ENCODE data around the gene PPP6R2.
A peak's percentile ranks its signal among the peaks of the same experiment; 100 is the strongest.

PPP6R2 gene, protein sequence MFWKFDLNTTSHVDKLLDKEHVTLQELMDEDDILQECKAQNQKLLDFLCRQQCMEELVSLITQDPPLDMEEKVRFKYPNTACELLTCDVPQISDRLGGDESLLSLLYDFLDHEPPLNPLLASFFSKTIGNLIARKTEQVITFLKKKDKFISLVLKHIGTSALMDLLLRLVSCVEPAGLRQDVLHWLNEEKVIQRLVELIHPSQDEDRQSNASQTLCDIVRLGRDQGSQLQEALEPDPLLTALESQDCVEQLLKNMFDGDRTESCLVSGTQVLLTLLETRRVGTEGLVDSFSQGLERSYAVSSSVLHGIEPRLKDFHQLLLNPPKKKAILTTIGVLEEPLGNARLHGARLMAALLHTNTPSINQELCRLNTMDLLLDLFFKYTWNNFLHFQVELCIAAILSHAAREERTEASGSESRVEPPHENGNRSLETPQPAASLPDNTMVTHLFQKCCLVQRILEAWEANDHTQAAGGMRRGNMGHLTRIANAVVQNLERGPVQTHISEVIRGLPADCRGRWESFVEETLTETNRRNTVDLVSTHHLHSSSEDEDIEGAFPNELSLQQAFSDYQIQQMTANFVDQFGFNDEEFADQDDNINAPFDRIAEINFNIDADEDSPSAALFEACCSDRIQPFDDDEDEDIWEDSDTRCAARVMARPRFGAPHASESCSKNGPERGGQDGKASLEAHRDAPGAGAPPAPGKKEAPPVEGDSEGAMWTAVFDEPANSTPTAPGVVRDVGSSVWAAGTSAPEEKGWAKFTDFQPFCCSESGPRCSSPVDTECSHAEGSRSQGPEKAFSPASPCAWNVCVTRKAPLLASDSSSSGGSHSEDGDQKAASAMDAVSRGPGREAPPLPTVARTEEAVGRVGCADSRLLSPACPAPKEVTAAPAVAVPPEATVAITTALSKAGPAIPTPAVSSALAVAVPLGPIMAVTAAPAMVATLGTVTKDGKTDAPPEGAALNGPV

DNA sequence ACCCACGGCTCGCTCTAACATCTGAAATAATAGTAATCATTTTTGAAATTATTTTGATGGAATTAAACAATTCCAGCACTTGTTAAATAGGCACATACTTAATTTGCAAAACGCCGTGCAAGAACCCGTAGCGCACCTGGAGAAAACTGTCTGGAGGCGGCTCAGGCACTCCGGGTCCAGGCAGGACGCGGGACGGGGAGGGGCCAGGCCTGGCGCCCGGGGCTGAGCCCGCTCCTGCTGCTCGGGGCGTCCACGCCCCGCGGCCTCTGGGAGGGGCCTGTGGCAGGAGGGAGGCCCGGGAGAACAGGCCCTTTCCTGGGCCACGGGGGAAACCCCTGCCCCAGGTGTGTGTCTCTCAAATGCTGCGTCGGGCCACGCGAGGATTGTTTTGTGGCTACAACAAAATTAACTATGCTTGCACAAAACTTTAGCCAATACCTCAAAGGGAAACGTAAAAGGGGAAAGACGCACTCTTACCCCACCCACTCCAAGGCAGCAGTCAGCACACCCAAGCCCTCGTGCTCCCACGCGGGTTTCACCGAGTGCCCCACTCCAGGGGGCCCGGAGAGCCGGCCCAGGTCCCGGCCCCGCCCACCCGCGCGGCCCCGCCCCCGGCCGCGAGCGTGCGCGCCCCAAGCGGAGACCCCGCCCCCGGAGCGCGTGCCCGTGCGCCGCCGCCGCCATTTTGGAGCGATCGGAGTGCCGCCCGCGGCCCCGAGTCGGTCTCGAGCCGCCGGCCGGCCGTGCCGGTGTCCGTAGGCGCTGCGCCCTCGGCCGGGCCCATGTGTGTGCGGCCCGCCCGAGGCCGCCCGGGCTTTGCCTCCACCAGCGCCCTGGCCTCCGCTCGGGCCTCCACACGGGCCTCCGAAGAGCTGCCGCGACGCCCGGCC is at the start of gene PPP6R2:
TSS of gene PPP6R2 (plus strand) at position 677 of the 890 bp plus-strand sequence. CDS start 50,582 bp downstream, outside the sequence.
- DNase-seq (ENCODE audit: low read depth), result no peak

GRCh38 chr22:50293441-50294318 is 49.4 kb upstream of the PPP6R2 start:
- DNase-seq (ENCODE audit: low read depth), result peak; percentile 33

- DNase-seq (ENCODE audit: low read depth), result no peak
Measured at GRCh38 chr22:50294319-50294656, 48.8 kb upstream of the PPP6R2 start.

- no peak for DNase-seq (ENCODE audit: low read depth)
Measured at GRCh38 chr22:50296658-50297490, 46.3 kb upstream of the PPP6R2 start.

- no peak for DNase-seq (ENCODE audit: low read depth)
Measured at GRCh38 chr22:50297510-50298265, 45.4 kb upstream of the PPP6R2 start.

GRCh38 chr22:50298266-50298637 is 44.9 kb upstream of the PPP6R2 start:
- DNase-seq (ENCODE audit: low read depth), result no peak

DNA sequence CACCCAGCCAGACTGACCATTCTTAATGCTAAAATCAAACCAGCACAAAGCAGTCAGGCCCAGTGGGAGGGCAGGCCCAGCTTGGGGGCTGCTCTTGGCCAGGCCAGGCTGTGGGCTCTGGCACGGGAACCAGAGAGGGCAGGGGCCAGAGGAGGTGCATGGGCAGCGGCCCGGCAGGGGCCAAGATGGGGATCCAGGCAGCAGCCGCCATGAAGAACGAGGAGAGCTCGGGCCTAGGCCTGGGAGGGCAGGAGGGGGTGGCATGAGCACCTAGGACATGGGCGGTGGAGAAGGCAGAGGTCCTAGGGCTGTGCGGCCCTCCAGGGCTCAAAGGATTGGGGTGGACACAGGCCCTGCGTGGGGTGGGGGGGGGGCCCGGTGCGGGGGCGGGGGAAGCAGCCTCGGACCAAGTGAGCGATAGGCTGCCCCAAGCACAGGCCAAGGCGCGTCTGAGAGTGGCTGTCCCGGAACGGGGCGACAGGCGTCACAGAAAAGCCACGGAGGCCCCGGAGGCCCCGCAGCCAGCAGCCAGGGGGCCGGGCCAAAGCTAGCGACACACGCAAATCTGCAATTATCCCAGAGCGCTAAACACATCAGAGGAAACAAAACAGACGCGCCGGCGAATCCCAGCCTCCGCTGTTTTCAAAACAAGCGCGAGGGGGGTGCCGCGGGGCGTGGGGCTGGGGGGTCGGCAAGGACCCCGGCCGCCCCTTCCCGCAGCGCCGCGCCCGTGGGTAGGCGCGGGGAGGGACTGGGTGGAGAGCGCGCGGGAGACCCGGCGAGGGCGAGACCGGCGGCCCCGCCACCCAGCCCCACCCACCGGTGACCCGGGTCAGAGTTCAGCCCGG is 44.0 kb upstream of the PPP6R2 start:
- no peak for DNase-seq (ENCODE audit: low read depth)

- no peak for DNase-seq (ENCODE audit: low read depth)
Measured at GRCh38 chr22:50299785-50300619, 43.1 kb upstream of the PPP6R2 start.

- no peak for DNase-seq (ENCODE audit: low read depth)
Measured at GRCh38 chr22:50300620-50301257, 42.4 kb upstream of the PPP6R2 start.

- DNase-seq (ENCODE audit: low read depth), result no peak
Measured at GRCh38 chr22:50301581-50301991, 41.5 kb upstream of the PPP6R2 start.

- no peak for DNase-seq (ENCODE audit: low read depth)
Measured at GRCh38 chr22:50302041-50302541, 41.0 kb upstream of the PPP6R2 start.

DNA sequence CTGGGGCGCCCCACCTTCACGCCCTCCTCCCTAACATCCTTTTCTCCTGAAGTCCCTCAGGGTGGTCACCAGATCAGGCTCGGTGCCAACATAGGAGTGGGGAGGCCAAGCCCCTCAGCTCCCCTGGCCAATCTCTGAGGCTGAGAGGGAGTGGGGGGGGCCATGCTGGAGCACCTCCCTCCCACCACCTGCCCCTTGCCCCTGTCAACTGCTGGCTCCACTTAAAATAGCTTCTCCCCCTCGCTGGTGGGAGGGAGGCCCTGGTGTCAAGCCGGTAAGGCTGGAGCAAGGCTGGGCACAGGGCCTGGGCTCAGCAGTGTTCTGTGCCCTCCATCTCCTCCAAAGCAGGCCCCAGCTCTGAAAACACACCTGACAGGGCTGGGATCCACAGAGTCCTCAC is 40.6 kb upstream of the PPP6R2 start:
- no peak for DNase-seq (ENCODE audit: low read depth)

DNA sequence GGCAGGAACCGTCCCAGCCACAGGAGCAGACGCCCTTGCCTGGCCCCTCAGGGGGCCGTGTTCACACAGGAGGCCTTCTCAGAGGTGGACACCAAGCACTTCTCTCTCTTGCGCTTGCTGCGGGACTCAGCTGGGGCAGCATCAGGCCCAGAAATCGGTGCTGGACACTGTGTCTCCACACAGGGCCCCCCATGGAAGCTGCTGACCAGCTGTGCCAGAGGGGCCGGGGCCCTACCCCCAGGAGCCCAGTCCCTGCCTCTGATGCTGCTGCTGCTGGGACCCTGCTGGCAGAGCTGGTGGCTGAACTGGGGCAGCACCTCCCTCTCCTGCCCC is 39.6 kb upstream of the PPP6R2 start:
- no peak for DNase-seq (ENCODE audit: low read depth)

- no peak for DNase-seq (ENCODE audit: low read depth)
Measured at GRCh38 chr22:50303848-50304527, 39.1 kb upstream of the PPP6R2 start.

- DNase-seq (ENCODE audit: low read depth), result no peak
Measured at GRCh38 chr22:50304528-50305392, 38.4 kb upstream of the PPP6R2 start.

All from HS-5 (cell line).